ENCODE results near the gene C1orf174. TPM values are rescaled to one million over a fixed set of nuclear protein-coding genes. Genes with fewer than 3 reads are reported as not detected.

C1orf174 gene
- total RNA-seq, 1 experiment from 2014 or later = 41.2 TPM

- ATAC-seq (no peak), DNase-seq (ENCODE audit: low read depth, low spot score) (no peak)
- in situ Hi-C loops (cut with HindIII; ENCODE audit: low pct_unique_long_range_greater_than_20kb, low sequenced_read_pairs) = no loop called here
- H3K27me3 ChIP-seq (ENCODE audit: control insufficient read depth, insufficient read depth, low read length) = peaks cover 3% of the 10 kb centered on the region; the same call in 1 of the 2 replicates
- H3K36me3 ChIP-seq (ENCODE audit: control insufficient read depth, insufficient read depth, low read length) = no peaks in the 10 kb centered on the region
- ChIA-PET CTCF (no interaction called here), POLR2A (no interaction called here)
- no peaks in the 10 kb centered on the region for H3K4me1 ChIP-seq (ENCODE audit: control insufficient read depth, insufficient read depth, low read length)
- BruUV-seq (replicated peaks) = no TSS peak
- TF ChIP-seq CTCF (IDR thresholded peaks at IDR 0.05) (no peak), REST (IDR thresholded peaks at IDR 0.05; ENCODE audit: insufficient read depth in 1 of 2, low read depth in 2 of 2, low read length in 1 of 2) (no peak), SIN3A (IDR thresholded peaks at IDR 0.05; ENCODE audit: borderline replicate concordance, insufficient read depth, low read depth, low read length) (no peak), POLR2AphosphoS5 (IDR thresholded peaks at IDR 0.05; ENCODE audit: low read depth, low read length) (no peak)
- H3K9me3 ChIP-seq (ENCODE audit: control insufficient read depth, insufficient read depth, low read depth, low read length) = no peaks in the 10 kb centered on the region
- intact Hi-C loops (cut with micrococcal nuclease; ENCODE audit: unreplicated experiment) = no loop called here
- H3K27ac ChIP-seq (ENCODE audit: low read length) = no peak overlapping the region
- H3K4me3 ChIP-seq (ENCODE audit: low read depth in 2 of 2, low read length in 2 of 2) = no peak overlapping the region
Measured at GRCh38 chr1:3943123-3943431, 43.0 kb upstream of the C1orf174 start.

- no peak overlapping the region for H3K4me3 ChIP-seq (ENCODE audit: low read depth in 2 of 2, low read length in 2 of 2)
- no peak for ATAC-seq
- no TSS peak for BruUV-seq (replicated peaks)
- POLR2A ChIA-PET = no interaction called here
- H3K9me3 ChIP-seq (ENCODE audit: control insufficient read depth, insufficient read depth, low read depth, low read length) = no peaks in the 10 kb centered on the region
- intact Hi-C loops (cut with micrococcal nuclease; ENCODE audit: unreplicated experiment) = no loop called here
- in situ Hi-C loops (cut with HindIII; ENCODE audit: low pct_unique_long_range_greater_than_20kb, low sequenced_read_pairs) = no loop called here
- CTCF ChIA-PET = no interaction called here
- TF ChIP-seq POLR2AphosphoS5 (IDR thresholded peaks at IDR 0.05; ENCODE audit: low read depth, low read length) (no peak), CTCF (IDR thresholded peaks at IDR 0.05) (no peak), REST (IDR thresholded peaks at IDR 0.05; ENCODE audit: insufficient read depth in 1 of 2, low read depth in 2 of 2, low read length in 1 of 2) (no peak), TCF7L2 (IDR thresholded peaks at IDR 0.05; ENCODE audit: low read depth, low read length) (no peak), SIN3A (IDR thresholded peaks at IDR 0.05; ENCODE audit: borderline replicate concordance, insufficient read depth, low read depth, low read length) (no peak)
- no peaks in the 10 kb centered on the region for H3K4me1 ChIP-seq (ENCODE audit: control insufficient read depth, insufficient read depth, low read length)
- peaks cover 3% of the 10 kb centered on the region; the same call in 1 of the 2 replicates for H3K27me3 ChIP-seq (ENCODE audit: control insufficient read depth, insufficient read depth, low read length)
- no peak overlapping the region for H3K27ac ChIP-seq (ENCODE audit: low read length)
- no peak for DNase-seq (ENCODE audit: low read depth, low spot score)
- H3K36me3 ChIP-seq (ENCODE audit: control insufficient read depth, insufficient read depth, low read length) = no peaks in the 10 kb centered on the region
Measured at GRCh38 chr1:3942416-3943122, 42.5 kb upstream of the C1orf174 start.

Measured in Panc1 (cell line).